Heart left ventricle (tissue), 16 donors: Measurements from ENCODE around the gene ASMT. TPM values are rescaled to one million over a fixed set of nuclear protein-coding genes. Genes with fewer than 3 reads are reported as not detected.

Experiments used
- ATAC-seq, 4 donors: fragments of 200-7000 bp; cut with Tn5 transposase; one replicate each; pipeline ENCODE4 v1.9.1; 2020 to 2022; ENCODE audit warnings: moderate library complexity in 4 of 4, mild to moderate bottlenecking in 3 of 4, moderate number of reproducible peaks in 1 of 4
- DNase-seq, 5 donors: peaks; one replicate each; pipeline ENCODE4 v3.0.0-alpha.2; 2020
- H3K27ac ChIP-seq, 12 donors: fragments of 200-600 bp; sonication (generic) in 4 of 12; one replicate each; pipeline versions ENCODE4 v1.5.0 to v1.8.0; 2016 to 2022; ENCODE audit warnings: mild to moderate bottlenecking in 2 of 12
- H3K27me3 ChIP-seq, 9 donors: fragments of 200-600 bp; sonication (generic) in 2 of 9; one replicate each; pipeline versions ENCODE4 v1.5.1 to v1.8.0; 2016 to 2022; ENCODE audit warnings: mild to moderate bottlenecking in 3 of 9
- H3K36me3 ChIP-seq, 9 donors: fragments of 200-600 bp; sonication (generic) in 2 of 9; one replicate each; pipeline versions ENCODE4 v1.5.0 to v1.8.0; 2018 to 2022; ENCODE audit warnings: mild to moderate bottlenecking in 2 of 9
- H3K4me1 ChIP-seq, 12 donors: fragments of 200-600 bp; sonication (generic) in 4 of 12; one replicate each; pipeline versions ENCODE4 v1.5.0 to v1.8.0; 2016 to 2022; ENCODE audit warnings: mild to moderate bottlenecking in 3 of 12
- H3K4me3 ChIP-seq, 12 donors: fragments of 200-600 bp; sonication (generic) in 4 of 12; one replicate each; pipeline versions ENCODE4 v1.5.0 to v1.8.0; 2017 to 2022; ENCODE audit warnings: mild to moderate bottlenecking in 9 of 12, moderate library complexity in 4 of 12
- H3K9me3 ChIP-seq, 12 donors: fragments of 200-600 bp; sonication (generic) in 4 of 12; one replicate each; pipeline versions ENCODE4 v1.5.0 to v1.8.0; 2016 to 2022; ENCODE audit warnings: mild to moderate bottlenecking in 1 of 12
- POLR2A ChIP-seq, 2 donors: fragments of 450-650 bp; IDR thresholded peaks; one replicate each; pipeline ENCODE4 v1.6.1; 2017; ENCODE audit warnings: antibody characterized with exemption in 2 of 2, mild to moderate bottlenecking in 2 of 2, moderate library complexity in 2 of 2
- WGBS, 4 donors: extraction: QIAGEN DNeasy Blood & Tissue Kit in 2 of 4; methylation state at CpG; one replicate each; pipeline versions ENCODE4 v1.1.5 to v1.1.7; 2013 to 2018; 5-methylcytosine and 5-hydroxymethylcytosine counted together
- intact Hi-C, 10 donors: fragments of 100-400 bp; cut with DNase I; formaldehyde crosslinking; loops; one replicate each; pipeline versions ENCODE4 v1.11.1 to v1.14.2; 2022
- polyA plus RNA-seq, 2 donors: library from polyadenylated mRNA; stranded (reverse); fragments of 200-250 nt; gene quantifications; one replicate each; pipeline ENCODE4 v1.2.3, GENCODE V29; 2013
- total RNA-seq, 9 donors: library from RNA; depleted of rRNA in 2 of 9; stranded (reverse); fragments of >200 nt in 2 of 9; fragmentation: NEBNext Ultra II Directional in 3 of 9; extraction: Animal tissue kit (Norgen Biotek cat#: 25700) in 3 of 9; gene quantifications; one replicate each; pipeline versions ENCODE4 v1.1.0 to v1.2.4, GENCODE V29; 2016 to 2023
- TF ChIP-seq, protein P1 (sequence below), 12 donors: fragments of 200-600 bp; sonication (generic) in 4 of 12; IDR thresholded peaks; one replicate each; pipeline versions ENCODE4 v1.5.0 to v1.8.0; 2018 to 2022; ENCODE audit warnings: antibody characterized with exemption in 12 of 12, mild to moderate bottlenecking in 5 of 12
- donor health status: ischemic (EF 13 %, LVEDD 7.1; RV severe dilation, severe dysfunction).
- donor health status: healthy with polysubstance abuse.
- donor health status: DM: no; HTN: yes; CAD: no.
- donor health status: DM: no; HTN: no; CAD: no.
- donor health status: ischemic (EF 25% LVEDD 6.9; RV normal size, moderate dysfunction).
- donor health status: ischemic (EF 25% LVEDD 5.7; RV mildly dilated, moderate dysfunction).
- donor health status: healthy.
- donor health status: DM: yes; HTN: yes; CAD: no.
- donor health status: ischemic (EF 35%, LVEDD 5.7; RV mildly dilated, moderate dysfunction).
- donor health status: nonischemic (EF 11% LVEDD 7.7; RV severe dilation, severe dysfunction).
- donor health status: DM: yes; HTN: yes; CAD: no.
- donor health status: PGD.
- donor health status: ischemic (EF 29% LVEDD 5.4; RV normal size, mild dysfunction).
- donor health status: nonischemic (EF 23%, LVEDD 6.1; RV moderate dilation, normal function).

The ASMT gene
- total and polyA plus RNA-seq, 11 donors: 0.11 TPM; not detected in 10

DNA sequence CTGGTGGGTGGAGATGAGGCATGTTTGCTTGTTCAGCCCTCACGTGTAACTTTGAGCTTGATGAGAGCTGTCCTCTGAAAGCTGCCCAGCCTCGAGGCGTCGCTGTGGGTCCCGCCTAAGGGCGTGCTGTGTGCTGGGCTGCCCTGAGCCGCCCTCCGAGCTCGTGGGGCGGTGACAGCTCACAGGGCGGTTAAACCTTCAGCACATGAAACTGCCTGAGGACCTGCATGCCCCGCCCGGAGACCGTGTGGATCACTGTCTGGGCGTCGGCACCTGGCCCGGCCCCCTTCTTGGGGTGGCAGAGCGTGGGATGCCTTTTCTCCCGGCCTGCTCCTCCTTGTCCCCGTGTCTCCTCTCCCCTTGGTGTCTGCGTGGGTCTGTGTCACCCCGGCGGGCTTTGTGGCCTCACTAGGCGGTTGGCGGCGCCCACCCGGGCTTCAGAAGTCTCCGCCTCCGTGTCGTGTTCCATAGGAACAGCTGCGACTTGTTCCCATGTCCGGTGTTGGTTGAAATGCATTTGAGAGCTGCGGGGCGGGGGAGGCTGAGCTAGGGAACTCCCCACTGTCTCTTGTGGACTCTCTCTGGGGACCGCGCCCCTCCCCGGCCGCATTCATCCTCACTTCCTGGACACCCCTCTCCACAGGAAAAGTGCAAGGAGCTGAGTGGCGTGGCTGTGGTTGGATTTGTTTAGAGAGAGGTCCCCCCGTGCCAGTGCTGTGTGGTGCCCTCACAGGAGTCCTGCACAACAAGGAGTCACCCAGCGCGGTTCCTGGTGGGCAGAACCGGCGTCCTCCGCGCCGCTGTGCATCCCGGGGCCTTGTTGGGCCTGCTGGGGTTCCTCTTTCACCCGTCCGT, 16.6 kb upstream of the ASMT start:
- WGBS, 4 donors: 76 to 89% (median 84%) methylated on average over 14 to 50 of the region's 50 CpGs
- H3K9me3 ChIP-seq: peaks cover 0 to 6% (median 0%) of the 10 kb centered on the region in 12 donors
- peaks cover 0 to 15% (median 11%) of the 10 kb centered on the region in 12 donors for H3K4me1 ChIP-seq
- ATAC-seq (peak in 2 of 4 donors; percentile 15 to 34), DNase-seq (no peak)
- no peak overlapping the region for H3K27ac ChIP-seq
- intact Hi-C loops: no loop called here
- TF ChIP-seq, protein P1, sequence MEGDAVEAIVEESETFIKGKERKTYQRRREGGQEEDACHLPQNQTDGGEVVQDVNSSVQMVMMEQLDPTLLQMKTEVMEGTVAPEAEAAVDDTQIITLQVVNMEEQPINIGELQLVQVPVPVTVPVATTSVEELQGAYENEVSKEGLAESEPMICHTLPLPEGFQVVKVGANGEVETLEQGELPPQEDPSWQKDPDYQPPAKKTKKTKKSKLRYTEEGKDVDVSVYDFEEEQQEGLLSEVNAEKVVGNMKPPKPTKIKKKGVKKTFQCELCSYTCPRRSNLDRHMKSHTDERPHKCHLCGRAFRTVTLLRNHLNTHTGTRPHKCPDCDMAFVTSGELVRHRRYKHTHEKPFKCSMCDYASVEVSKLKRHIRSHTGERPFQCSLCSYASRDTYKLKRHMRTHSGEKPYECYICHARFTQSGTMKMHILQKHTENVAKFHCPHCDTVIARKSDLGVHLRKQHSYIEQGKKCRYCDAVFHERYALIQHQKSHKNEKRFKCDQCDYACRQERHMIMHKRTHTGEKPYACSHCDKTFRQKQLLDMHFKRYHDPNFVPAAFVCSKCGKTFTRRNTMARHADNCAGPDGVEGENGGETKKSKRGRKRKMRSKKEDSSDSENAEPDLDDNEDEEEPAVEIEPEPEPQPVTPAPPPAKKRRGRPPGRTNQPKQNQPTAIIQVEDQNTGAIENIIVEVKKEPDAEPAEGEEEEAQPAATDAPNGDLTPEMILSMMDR (IDR thresholded peaks at IDR 0.05): no peak
- no peak for TF ChIP-seq POLR2A (IDR thresholded peaks at IDR 0.05)
- H3K4me3 ChIP-seq: peak overlapping the region in 1 of 12 donors; percentile 5
- H3K27me3 ChIP-seq: no peaks in the 10 kb centered on the region
- peaks cover 16 to 96% (median 94%) of the 10 kb centered on the region in 9 donors for H3K36me3 ChIP-seq

DNA sequence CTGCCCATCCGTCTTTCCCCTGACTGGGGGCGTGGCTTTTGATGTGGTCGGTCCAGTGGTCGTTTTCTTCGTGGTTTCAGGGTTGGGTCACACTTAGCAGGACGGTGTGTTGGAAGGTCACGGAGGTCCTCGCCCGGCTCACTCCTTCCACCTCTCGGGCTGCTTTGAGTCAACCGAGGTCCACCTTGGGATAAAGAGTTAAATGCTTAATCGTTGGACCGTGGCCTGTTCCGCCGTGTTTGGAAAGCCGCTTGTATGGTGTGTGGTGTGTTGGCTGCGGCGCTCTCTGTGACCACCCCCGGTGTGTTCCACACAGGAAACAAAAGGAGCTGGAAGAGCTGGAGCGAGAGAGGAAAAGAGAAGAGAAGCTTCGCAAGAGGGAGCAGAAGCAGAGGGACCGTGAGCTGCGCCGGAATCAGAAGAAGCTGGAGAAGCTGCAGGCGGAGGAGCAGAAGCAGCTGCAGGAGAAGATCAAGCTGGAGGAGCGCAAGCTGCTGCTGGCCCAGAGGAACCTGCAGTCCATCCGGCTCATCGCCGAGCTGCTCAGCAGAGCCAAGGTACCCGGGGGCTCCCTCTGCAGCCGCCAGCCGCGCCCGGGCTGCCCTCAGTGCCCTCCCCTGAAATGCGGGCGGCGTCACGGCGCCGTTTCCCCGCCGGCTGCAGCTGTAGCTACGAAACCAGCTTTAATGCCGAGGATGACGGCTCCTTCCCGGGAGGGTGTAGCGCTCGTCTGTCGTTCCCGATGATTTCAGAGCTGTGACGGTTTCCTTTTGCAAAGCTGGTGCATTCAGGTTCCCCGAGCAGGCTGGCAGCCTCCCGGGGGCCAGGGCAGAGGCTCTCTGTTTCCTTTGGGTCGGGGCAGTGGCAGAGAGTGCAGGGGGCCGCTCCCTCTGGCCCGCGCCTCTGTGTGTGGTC, 15.7 kb upstream of the ASMT start:
- Histone ChIP-seq H3K36me3 (peaks cover 16 to 94% (median 90%) of the 10 kb centered on the region in 9 donors), H3K27ac (no peak overlapping the region), H3K9me3 (peaks cover 0 to 6% (median 0%) of the 10 kb centered on the region in 12 donors), H3K4me1 (peaks cover 0 to 7% (median 3%) of the 10 kb centered on the region in 12 donors), H3K4me3 (no peak overlapping the region), H3K27me3 (no peaks in the 10 kb centered on the region)
- no peak for TF ChIP-seq POLR2A (IDR thresholded peaks at IDR 0.05)
- TF ChIP-seq, protein P1 (IDR thresholded peaks at IDR 0.05): no peak
- no peak for ATAC-seq
- DNase-seq: no peak
- WGBS, 4 donors: 89 to 93% (median 92%) methylated on average over 33 to 57 of the region's 57 CpGs
- intact Hi-C loops: no loop called here

DNA sequence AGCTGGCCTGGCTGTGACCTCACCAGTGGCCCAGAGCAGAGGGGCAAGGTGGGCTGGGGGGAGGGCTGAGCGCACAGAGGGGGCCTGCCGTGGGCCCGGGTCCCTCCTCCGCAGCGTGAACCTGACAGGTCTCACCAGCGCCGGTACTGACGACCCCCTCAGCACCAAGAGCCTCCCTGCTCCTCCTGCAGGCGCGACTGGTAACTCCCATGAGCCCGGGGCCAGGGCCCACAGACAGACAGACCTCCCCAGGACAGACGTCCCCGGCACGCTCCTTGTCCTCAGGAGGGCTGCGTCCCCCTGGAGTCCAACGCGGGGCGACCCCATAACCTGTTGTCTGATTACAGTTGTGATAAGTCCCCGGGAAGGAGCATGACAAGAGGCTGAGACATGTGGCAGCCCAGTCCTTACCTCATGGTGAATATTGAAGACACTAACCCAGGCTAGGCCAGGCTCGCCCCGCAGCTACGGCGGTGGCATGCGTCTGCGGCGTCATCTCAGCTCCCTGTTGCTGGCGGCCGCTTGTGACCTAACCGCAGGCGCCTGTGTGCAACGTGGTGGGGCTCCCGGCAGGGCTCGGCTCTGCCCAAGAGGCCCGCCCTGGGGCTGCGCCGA, 15.0 kb upstream of the ASMT start:
- 83 to 96% (median 95%) methylated on average over 4 to 36 of the region's 36 CpGs for WGBS, 4 donors
- no peak overlapping the region for H3K4me3 ChIP-seq
- intact Hi-C loops: no loop called here

More for the DNA sequence above, 15.0 kb upstream of the ASMT start:
- H3K27ac ChIP-seq: no peak overlapping the region
- no peaks in the 10 kb centered on the region for H3K27me3 ChIP-seq
- H3K4me1 ChIP-seq: peaks cover 0 to 1% (median 0%) of the 10 kb centered on the region in 12 donors
- DNase-seq (no peak), ATAC-seq (peak in 1 of 4 donors; percentile 15)
- H3K9me3 ChIP-seq: peaks cover 0 to 6% (median 0%) of the 10 kb centered on the region in 12 donors
- TF ChIP-seq, protein P1 (IDR thresholded peaks at IDR 0.05): no peak
- no peak for TF ChIP-seq POLR2A (IDR thresholded peaks at IDR 0.05)
- peaks cover 16 to 94% (median 86%) of the 10 kb centered on the region in 9 donors for H3K36me3 ChIP-seq
